ENCODE measurements around the gene IL4R.

DNA sequence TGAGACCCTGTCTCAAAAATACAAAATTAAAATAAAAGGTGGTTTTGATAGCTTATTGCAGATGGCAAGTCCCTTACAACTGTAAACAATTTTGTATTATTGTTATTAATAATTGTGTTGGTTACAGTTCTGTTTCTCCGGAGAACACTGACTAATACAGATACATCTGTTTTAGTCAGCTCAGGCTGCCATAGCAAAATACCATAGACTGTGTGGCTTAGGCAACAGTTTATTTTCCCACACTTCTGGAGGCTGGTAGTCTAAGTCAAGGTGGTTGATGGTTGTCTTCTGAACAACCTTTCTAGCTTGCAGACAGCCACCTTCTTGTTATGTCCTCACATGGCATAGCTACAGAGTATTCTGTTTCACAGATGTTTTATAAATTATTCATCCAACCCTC is 74.0 kb downstream of the IL4R start:
- TF ChIP-seq CTCF (conservative IDR thresholded peaks at IDR 0.05; ENCODE audit: low read length) = no peak
- TF ChIP-seq EZH2phosphoT487 (IDR thresholded peaks at IDR 0.05; ENCODE audit: borderline replicate concordance) = no peak

All from Loucy (cell line).